SU-DHL-6 (cell line): Measurements from ENCODE around the gene UACA.

ENCODE experiments used
- H2AFZ ChIP-seq: fragments of 200-600 bp; sonication (generic); 2 replicates; pipeline ENCODE4 v1.6.1; 2014; ENCODE audit warnings: low read depth, mild to moderate bottlenecking, moderate library complexity, mixed read lengths, antibody characterized with exemption, low read length; ENCODE audit not compliant: severe bottlenecking
- H3F3A ChIP-seq: fragments of 200-600 bp; shearing (Covaris generic); 2 replicates; pipeline ENCODE4 v1.6.0; 2016; ENCODE audit warnings: antibody characterized with exemption, mild to moderate bottlenecking; ENCODE audit not compliant: insufficient read depth
- H3K27ac ChIP-seq: fragments of 200-600 bp; sonication (generic); 2 replicates; pipeline ENCODE4 v1.5.1; 2016; ENCODE audit warnings: low read depth, mild to moderate bottlenecking, low read length, moderate library complexity, mixed read lengths
- H3K27me3 ChIP-seq: fragments of 200-600 bp; sonication (generic), shearing (Covaris generic); 2 replicates; pipeline ENCODE4 v1.6.0; 2014; ENCODE audit warnings: mild to moderate bottlenecking, low read length
- H3K36me3 ChIP-seq: fragments of 200-600 bp; sonication (generic); 2 replicates; pipeline ENCODE4 v1.6.1; 2014; ENCODE audit warnings: mild to moderate bottlenecking, low read length, mixed read lengths
- H3K4me2 ChIP-seq: fragments of 300-600, 200-600 bp; shearing (Covaris generic), sonication (generic); 2 replicates; pipeline ENCODE4 v1.6.0; 2014; ENCODE audit warnings: low read length, low read depth, mild to moderate bottlenecking; ENCODE audit not compliant: poor library complexity, severe bottlenecking
- H3K4me3 ChIP-seq: fragments of 200-600 bp; sonication (generic); 2 replicates; pipeline ENCODE4 v1.5.1; 2014; ENCODE audit warnings: antibody characterized with exemption, low read length, mild to moderate bottlenecking, mixed read lengths; ENCODE audit not compliant: insufficient read depth, poor library complexity, severe bottlenecking
- H3K79me2 ChIP-seq: fragments of 200-600 bp; sonication (generic); 2 replicates; pipeline ENCODE4 v1.6.1; 2014; ENCODE audit warnings: mild to moderate bottlenecking, low read length, moderate library complexity; ENCODE audit not compliant: insufficient read depth
- H3K9ac ChIP-seq: fragments of 200-600 bp; sonication (generic); 2 replicates; pipeline ENCODE4 v1.7.0; 2014; ENCODE audit warnings: mild to moderate bottlenecking, low read length
- H3K9me2 ChIP-seq: fragments of 200-600 bp; sonication (generic); replicated peaks from 2 replicates; pipeline ENCODE4 v1.6.1; 2014; ENCODE audit warnings: low read length; ENCODE audit not compliant: insufficient read depth
- H3K9me3 ChIP-seq: fragments of 200-600 bp; sonication (generic); 2 replicates; pipeline ENCODE4 v1.6.1; 2014; ENCODE audit warnings: low read length, mixed read lengths; ENCODE audit not compliant: insufficient read depth
- H4K20me1 ChIP-seq: fragments of 200-600 bp; sonication (generic); 2 replicates; pipeline ENCODE4 v1.6.1; 2014; ENCODE audit warnings: low read depth, mild to moderate bottlenecking, antibody characterized with exemption, low read length, moderate library complexity, mixed read lengths
- EZH2phosphoT487 ChIP-seq: fragments of 200-600 bp; sonication (generic), shearing (Covaris generic); conservative IDR thresholded peaks from 2 replicates; pipeline ENCODE4 v1.6.1; 2018; ENCODE audit warnings: mild to moderate bottlenecking, antibody characterized with exemption, low read length, moderate library complexity, mixed read lengths
- TF ChIP-seq, protein P1 (sequence below): fragments of 200-600 bp; sonication (generic); IDR thresholded peaks from one replicate; pipeline ENCODE4 v1.5.1; 2017; ENCODE audit warnings: antibody characterized with exemption, mild to moderate bottlenecking, low read length, moderate library complexity; ENCODE audit not compliant: insufficient read depth, poor library complexity, severe bottlenecking

UACA gene

DNA sequence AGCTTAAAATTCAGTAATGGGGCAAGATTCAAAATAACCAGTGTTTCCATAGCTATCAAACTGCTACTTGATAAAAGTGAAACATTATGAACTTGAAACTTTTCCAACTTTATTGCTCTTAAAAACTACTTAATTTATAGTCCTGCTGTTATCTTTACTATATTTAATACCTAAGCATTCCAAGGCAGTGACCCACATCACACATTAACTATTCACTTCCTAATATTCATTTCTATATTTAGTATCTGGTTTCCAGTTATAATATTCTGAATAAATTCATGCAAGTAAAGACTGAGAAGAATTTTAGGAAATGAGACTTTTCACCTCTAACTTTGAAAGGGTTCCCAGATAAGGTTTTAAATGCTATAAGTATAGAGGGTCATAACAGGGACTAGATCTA is 64.9 kb downstream of the UACA start:
- TF ChIP-seq, protein P1, sequence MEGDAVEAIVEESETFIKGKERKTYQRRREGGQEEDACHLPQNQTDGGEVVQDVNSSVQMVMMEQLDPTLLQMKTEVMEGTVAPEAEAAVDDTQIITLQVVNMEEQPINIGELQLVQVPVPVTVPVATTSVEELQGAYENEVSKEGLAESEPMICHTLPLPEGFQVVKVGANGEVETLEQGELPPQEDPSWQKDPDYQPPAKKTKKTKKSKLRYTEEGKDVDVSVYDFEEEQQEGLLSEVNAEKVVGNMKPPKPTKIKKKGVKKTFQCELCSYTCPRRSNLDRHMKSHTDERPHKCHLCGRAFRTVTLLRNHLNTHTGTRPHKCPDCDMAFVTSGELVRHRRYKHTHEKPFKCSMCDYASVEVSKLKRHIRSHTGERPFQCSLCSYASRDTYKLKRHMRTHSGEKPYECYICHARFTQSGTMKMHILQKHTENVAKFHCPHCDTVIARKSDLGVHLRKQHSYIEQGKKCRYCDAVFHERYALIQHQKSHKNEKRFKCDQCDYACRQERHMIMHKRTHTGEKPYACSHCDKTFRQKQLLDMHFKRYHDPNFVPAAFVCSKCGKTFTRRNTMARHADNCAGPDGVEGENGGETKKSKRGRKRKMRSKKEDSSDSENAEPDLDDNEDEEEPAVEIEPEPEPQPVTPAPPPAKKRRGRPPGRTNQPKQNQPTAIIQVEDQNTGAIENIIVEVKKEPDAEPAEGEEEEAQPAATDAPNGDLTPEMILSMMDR, result no peak
- no peak for TF ChIP-seq EZH2phosphoT487
- Histone ChIP-seq H3K27ac (no peak overlapping the region), H3K9me2 (no peaks in the 10 kb centered on the region), H3K9ac (no peak overlapping the region), H3K79me2 (no peaks in the 10 kb centered on the region), H4K20me1 (no peaks in the 10 kb centered on the region), H3K36me3 (no peaks in the 10 kb centered on the region), H3K4me2 (no peak overlapping the region), H3K4me3 (no peak overlapping the region), H3F3A (no peaks in the 10 kb centered on the region), H2AFZ (no peak overlapping the region), H3K27me3 (no peaks in the 10 kb centered on the region), H3K9me3 (no peaks in the 10 kb centered on the region)

- H3K9me2 ChIP-seq, result no peaks in the 10 kb centered on the region
- H3K9me3 ChIP-seq, result no peaks in the 10 kb centered on the region
- H3K9ac ChIP-seq, result no peak overlapping the region
- H3F3A ChIP-seq, result no peaks in the 10 kb centered on the region
- no peak overlapping the region for H3K4me2 ChIP-seq
- H3K4me3 ChIP-seq, result no peak overlapping the region
- H3K79me2 ChIP-seq, result no peaks in the 10 kb centered on the region
- no peaks in the 10 kb centered on the region for H3K27me3 ChIP-seq
- no peaks in the 10 kb centered on the region for H3K36me3 ChIP-seq
- no peak overlapping the region for H2AFZ ChIP-seq
- H3K27ac ChIP-seq, result no peak overlapping the region
- no peaks in the 10 kb centered on the region for H4K20me1 ChIP-seq
- TF ChIP-seq, protein P1, result no peak
- no peak for TF ChIP-seq EZH2phosphoT487
These were observed 72.7 kb downstream of the UACA start for GRCh38 chr15:70690491-70691276.

- TF ChIP-seq, protein P1, result no peak
- TF ChIP-seq EZH2phosphoT487, result no peak
- Histone ChIP-seq H3K4me2 (no peak overlapping the region), H3K36me3 (no peaks in the 10 kb centered on the region)
These were observed 73.3 kb downstream of the UACA start for GRCh38 chr15:70690021-70690420.

More at GRCh38 chr15:70690021-70690420, 73.3 kb downstream of the UACA start:
- Histone ChIP-seq H3K4me3 (no peak overlapping the region), H4K20me1 (no peaks in the 10 kb centered on the region), H3K27ac (no peak overlapping the region), H3K9me2 (no peaks in the 10 kb centered on the region), H3K79me2 (no peaks in the 10 kb centered on the region), H3K27me3 (no peaks in the 10 kb centered on the region), H3F3A (no peaks in the 10 kb centered on the region), H2AFZ (no peak overlapping the region), H3K9ac (no peak overlapping the region), H3K9me3 (no peaks in the 10 kb centered on the region)
